HUES64 (cell line): Measurements from ENCODE around the gene SYT8.

ENCODE experiments used
- H3K27ac ChIP-seq: 2 replicates; pipeline ENCODE4 v1.7.0; 2013; ENCODE audit warnings: low read depth, low read length, inconsistent platforms
- H3K27me3 ChIP-seq: 2 replicates; pipeline ENCODE4 v1.6.1; 2013; ENCODE audit warnings: mild to moderate bottlenecking, low read length; ENCODE audit not compliant: insufficient read depth
- H3K36me3 ChIP-seq: 2 replicates; pipeline ENCODE4 v1.6.1; 2013; ENCODE audit warnings: mild to moderate bottlenecking, low read length; ENCODE audit not compliant: insufficient read depth
- H3K4me1 ChIP-seq: 2 replicates; pipeline ENCODE4 v1.6.1; 2013; ENCODE audit warnings: mild to moderate bottlenecking, low read length, moderate library complexity; ENCODE audit not compliant: insufficient read depth
- H3K4me3 ChIP-seq: 2 replicates; pipeline ENCODE4 v1.5.1; 2013; ENCODE audit warnings: mild to moderate bottlenecking, low read length, moderate library complexity
- H3K9ac ChIP-seq: 2 replicates; pipeline ENCODE4 v1.6.1; 2013; ENCODE audit warnings: mild to moderate bottlenecking, low read depth, low read length
- H3K9me3 ChIP-seq: 2 replicates; pipeline ENCODE4 v1.6.1; 2013; ENCODE audit warnings: low read depth, low read length; ENCODE audit not compliant: insufficient read depth
- WGBS: fragments of 150-250, 120-280 bp; methylation state at CpG from one replicate; pipeline ENCODE4 v1.1.7; 2013; ENCODE audit warnings: missing lambda C conversion rate; 5-methylcytosine and 5-hydroxymethylcytosine counted together

The SYT8 gene

DNA sequence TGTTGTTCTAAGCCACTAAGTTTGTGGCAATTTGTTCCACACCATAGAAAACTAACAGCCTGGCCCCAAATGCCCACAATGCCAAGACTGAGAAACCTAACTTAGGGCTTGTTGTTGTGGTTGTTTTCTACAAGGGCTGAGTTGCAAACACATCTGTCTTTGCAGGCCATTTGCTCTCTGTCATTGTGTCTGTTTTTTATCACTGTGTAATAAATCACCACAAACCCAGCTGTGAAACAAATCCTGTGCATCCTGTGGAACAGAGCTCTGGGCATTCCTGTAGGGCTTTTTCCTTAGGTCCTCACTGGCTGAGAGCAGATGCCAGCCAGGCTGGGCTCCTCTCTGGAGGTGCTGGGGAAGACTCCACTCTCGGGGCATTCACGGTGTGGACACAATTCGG, 15.7 kb upstream of the SYT8 start:
- no peak overlapping the region for H3K9ac ChIP-seq
- no peak overlapping the region for H3K27ac ChIP-seq
- no peaks in the 10 kb centered on the region for H3K27me3 ChIP-seq
- no peak overlapping the region for H3K4me3 ChIP-seq
- 93% methylated on average over 3 of the region's 3 CpGs for whole genome bisulfite sequencing
- H3K4me1 ChIP-seq: no peaks in the 10 kb centered on the region
- H3K9me3 ChIP-seq: 0 out of 2 replicates have a peak, but pooled peaks cover 2% of the 10 kb centered on the region
- no peaks in the 10 kb centered on the region for H3K36me3 ChIP-seq

GRCh38 chr11:1820463-1821325, 14.1 kb upstream of the SYT8 start:
- H3K4me1 ChIP-seq: no peaks in the 10 kb centered on the region
- no peak overlapping the region for H3K9ac ChIP-seq
- H3K27ac ChIP-seq: no peak overlapping the region
- H3K36me3 ChIP-seq: no peaks in the 10 kb centered on the region
- H3K27me3 ChIP-seq: no peaks in the 10 kb centered on the region
- no peak overlapping the region for H3K4me3 ChIP-seq
- 0 out of 2 replicates have a peak, but pooled peaks cover 2% of the 10 kb centered on the region for H3K9me3 ChIP-seq
- 91% methylated on average over 14 of the region's 14 CpGs for WGBS

GRCh38 chr11:1821562-1821961, 13.2 kb upstream of the SYT8 start:
- Histone ChIP-seq H3K27me3 (no peaks in the 10 kb centered on the region), H3K9ac (no peak overlapping the region), H3K4me3 (no peak overlapping the region), H3K36me3 (no peaks in the 10 kb centered on the region), H3K27ac (no peak overlapping the region), H3K9me3 (0 out of 2 replicates have a peak, but pooled peaks cover 2% of the 10 kb centered on the region), H3K4me1 (no peaks in the 10 kb centered on the region)

DNA sequence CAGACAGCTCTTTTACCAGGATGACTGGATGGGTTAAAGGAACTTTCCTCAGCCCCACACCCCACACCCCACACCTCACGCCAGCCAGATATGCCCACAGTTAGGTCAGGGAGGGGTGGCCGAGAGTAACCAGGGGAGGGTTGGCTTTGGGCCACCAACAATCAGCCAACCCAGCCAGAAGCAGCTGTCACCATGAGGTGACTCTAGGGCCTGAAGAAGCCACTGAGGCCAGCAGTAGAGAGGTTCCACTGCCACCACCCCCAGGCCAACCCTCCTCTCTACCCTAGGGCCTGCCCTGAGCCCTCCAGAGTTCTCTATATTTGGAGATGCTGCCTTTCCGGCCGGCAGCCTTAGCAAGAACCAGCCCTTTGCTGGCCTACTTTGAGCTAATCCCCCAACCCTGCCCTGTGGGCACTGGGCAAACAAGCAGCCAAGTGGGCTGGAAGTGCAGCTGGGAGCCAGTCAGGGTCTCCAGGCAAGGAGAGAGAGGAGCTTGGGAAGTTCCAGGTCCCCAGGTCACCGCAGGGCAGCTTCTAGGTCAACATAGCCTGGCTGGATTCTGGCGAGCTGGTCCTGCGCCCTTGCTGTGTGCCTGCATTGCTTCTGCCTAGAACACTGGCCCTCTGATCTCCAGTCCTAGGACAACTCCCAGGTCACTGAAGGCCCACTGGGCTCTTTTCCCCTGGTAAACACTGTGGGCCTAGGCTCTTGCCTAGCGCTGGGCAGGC, 12.0 kb upstream of the SYT8 start:
- Histone ChIP-seq H3K36me3 (no peaks in the 10 kb centered on the region), H3K4me1 (no peaks in the 10 kb centered on the region), H3K9me3 (0 out of 2 replicates have a peak, but pooled peaks cover 2% of the 10 kb centered on the region), H3K9ac (no peak overlapping the region), H3K4me3 (no peak overlapping the region), H3K27me3 (0 out of 2 replicates have a peak, but pooled peaks cover 2% of the 10 kb centered on the region), H3K27ac (no peak overlapping the region)
- 92% methylated on average over 7 of the region's 8 CpGs for WGBS

- Histone ChIP-seq H3K4me1 (no peaks in the 10 kb centered on the region), H3K27ac (no peak overlapping the region), H3K36me3 (no peaks in the 10 kb centered on the region), H3K9ac (no peak overlapping the region), H3K9me3 (0 out of 2 replicates have a peak, but pooled peaks cover 2% of the 10 kb centered on the region), H3K4me3 (no peak overlapping the region), H3K27me3 (0 out of 2 replicates have a peak, but pooled peaks cover 3% of the 10 kb centered on the region)
- 94% methylated on average over 18 of the region's 19 CpGs for WGBS
These were observed 11.2 kb upstream of the SYT8 start for GRCh38 chr11:1823376-1824220.

GRCh38 chr11:1824221-1825038, 10.4 kb upstream of the SYT8 start:
- Histone ChIP-seq H3K9me3 (no peaks in the 10 kb centered on the region), H3K27me3 (0 out of 2 replicates have a peak, but pooled peaks cover 3% of the 10 kb centered on the region), H3K36me3 (no peaks in the 10 kb centered on the region), H3K4me3 (no peak overlapping the region), H3K4me1 (no peaks in the 10 kb centered on the region), H3K9ac (no peak overlapping the region), H3K27ac (no peak overlapping the region)
- WGBS: 94% methylated on average over 23 of the region's 23 CpGs

GRCh38 chr11:1825039-1825740, 9.6 kb upstream of the SYT8 start:
- H3K27me3 ChIP-seq: 0 out of 2 replicates have a peak, but pooled peaks cover 3% of the 10 kb centered on the region
- H3K9me3 ChIP-seq: no peaks in the 10 kb centered on the region
- H3K4me1 ChIP-seq: no peaks in the 10 kb centered on the region
- no peak overlapping the region for H3K9ac ChIP-seq
- WGBS: 40% methylated on average over 26 of the region's 26 CpGs
- H3K27ac ChIP-seq: no peak overlapping the region
- H3K36me3 ChIP-seq: no peaks in the 10 kb centered on the region
- H3K4me3 ChIP-seq: no peak overlapping the region

DNA sequence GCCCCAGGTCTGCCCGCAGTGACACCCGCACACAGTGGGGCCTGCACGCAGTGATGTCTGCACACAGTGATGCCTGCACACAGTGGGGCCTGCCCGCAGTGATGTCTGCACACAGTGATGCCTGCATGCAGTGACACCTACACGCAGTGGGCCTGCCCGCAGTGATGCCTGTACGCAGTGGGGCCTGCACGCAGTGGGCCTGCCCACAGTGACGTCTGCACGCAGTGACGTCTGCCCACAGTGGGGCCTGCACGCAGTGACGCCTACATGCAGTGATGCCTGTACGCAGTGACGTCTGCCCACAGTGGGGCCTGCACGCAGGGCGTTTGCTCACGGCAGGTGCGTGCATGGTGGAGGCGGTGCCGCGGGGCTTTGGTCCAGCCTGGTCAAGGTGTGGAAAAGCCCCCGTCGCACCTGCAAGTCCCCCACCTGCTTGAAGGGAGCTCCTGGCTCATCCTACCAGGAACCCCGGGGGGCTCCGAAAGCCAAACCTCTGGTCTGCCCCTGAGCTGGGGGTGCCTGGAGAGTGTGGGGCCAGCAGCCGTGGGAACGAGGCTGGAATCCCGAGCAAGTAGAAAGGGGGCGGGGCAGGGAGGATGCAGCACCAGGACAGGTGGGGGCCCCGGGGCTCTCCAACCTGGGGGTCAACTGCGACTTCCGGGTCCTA, 8.9 kb upstream of the SYT8 start:
- no peak overlapping the region for H3K4me3 ChIP-seq
- WGBS: 94% methylated on average over 33 of the region's 33 CpGs
- H3K9me3 ChIP-seq: no peaks in the 10 kb centered on the region
- no peaks in the 10 kb centered on the region for H3K36me3 ChIP-seq
- no peak overlapping the region for H3K27ac ChIP-seq
- H3K27me3 ChIP-seq: 0 out of 2 replicates have a peak, but pooled peaks cover 3% of the 10 kb centered on the region
- no peaks in the 10 kb centered on the region for H3K4me1 ChIP-seq
- H3K9ac ChIP-seq: no peak overlapping the region

GRCh38 chr11:1826552-1827094, 8.2 kb upstream of the SYT8 start:
- Histone ChIP-seq H3K9me3 (no peaks in the 10 kb centered on the region), H3K27me3 (0 out of 2 replicates have a peak, but pooled peaks cover 3% of the 10 kb centered on the region), H3K9ac (no peak overlapping the region), H3K4me1 (no peaks in the 10 kb centered on the region), H3K36me3 (no peaks in the 10 kb centered on the region), H3K4me3 (no peak overlapping the region), H3K27ac (no peak overlapping the region)
- WGBS: 86% methylated on average over 15 of the region's 15 CpGs
